DMS114 treated with DMSO at 0.1 percent for 48 hours (cell line): ENCODE results near the gene EXOC6B.

Experiments used
- DNase-seq: peaks from one replicate; lab custom pipeline; 2025; ENCODE audit not compliant: unreplicated experiment; lab: John Stamatoyannopoulos, UW

The EXOC6B gene

DNA sequence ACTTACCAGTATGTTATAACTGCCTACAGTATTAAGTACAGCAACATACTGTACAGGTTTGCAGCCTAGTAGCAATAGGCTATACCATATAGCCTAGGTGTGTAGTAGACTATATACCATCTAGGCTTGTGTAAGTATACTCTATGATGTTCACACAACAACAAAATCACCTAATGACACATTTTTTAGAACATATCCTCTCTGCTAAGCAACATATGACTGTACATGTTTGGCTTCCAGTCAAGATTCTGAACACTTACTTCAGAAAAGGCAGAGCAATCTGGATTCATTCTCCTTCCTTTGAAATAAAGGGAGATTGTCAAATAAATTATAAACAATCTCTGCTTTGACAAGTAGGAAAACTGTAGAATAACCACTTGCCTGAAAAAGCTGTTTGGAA lies 81.8 kb downstream of the EXOC6B start:
- no peak for DNase-seq

DNA sequence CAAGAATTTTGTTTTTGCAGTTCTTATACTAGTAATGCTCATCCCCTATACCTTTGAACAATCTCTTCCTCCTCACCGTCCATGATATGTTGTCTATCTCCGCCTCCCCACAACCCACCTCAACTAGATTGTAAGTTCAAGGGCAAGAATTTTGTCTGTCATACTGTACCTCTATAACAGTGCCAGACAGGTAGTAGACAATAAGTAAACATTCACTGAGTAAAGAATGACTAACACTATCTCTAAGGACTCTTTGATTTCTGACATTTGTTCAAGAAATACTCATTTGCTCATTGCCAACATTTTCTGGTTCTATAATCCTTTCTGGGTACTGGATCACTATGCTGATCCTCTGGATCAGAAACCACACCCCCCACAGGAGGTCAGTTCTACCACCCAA lies 82.4 kb downstream of the EXOC6B start:
- DNase-seq: no peak

DNA sequence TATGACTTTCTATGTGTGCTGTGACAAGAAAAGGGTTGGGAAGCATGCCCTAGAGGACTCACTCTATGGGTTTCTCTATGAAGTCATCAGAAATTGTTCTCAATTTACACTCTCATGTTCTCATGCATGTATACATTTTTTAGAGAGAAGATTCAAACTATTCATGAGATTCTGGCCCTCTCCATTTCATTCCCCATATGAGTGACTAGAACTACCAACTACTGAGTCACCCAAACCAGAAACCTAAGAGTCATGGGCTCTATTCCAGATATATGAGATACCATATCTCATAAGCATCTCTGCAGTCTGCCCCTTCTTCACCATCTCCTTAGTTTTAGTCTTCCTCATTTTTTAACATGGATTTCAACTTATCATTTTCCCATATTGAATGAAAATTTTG lies 87.7 kb downstream of the EXOC6B start:
- no peak for DNase-seq

DNA sequence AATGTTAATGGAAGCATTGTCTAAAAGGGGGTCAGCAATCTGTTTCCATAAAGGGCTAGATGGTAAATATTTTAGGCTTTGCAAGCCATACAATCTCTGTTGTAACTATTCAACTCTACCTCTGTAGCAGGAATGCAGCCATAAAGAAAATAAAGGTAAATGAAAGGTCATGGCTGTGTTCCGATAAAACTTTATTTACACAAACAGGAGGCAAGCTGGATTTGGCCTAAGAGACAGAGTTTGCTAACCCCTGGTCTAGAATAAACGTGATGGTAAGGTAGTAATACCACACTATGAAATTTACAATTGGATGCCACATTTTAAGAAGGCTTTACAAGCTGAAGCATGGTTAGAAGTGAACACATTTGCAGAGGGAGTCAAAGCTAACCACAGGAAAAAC lies 91.4 kb downstream of the EXOC6B start:
- DNase-seq: no peak

DNA sequence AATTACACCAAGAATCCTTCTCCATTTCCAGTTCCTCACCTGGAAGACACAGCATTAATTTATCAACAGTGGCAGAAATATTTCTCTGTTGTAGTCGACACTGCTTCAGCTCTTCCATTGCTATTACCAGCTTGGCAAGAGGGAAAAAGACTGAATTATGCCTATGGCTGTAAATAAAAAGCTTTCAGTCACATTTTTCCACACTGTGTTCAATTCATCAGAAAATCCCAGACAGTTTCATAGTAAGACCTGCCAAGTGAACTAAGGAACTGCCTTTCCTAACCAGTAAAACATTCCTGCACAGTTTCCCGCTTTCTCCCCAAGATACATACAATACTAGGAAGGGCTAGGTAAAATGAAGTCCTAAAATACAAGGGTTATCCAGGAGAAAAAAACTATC lies 94.7 kb downstream of the EXOC6B start:
- DNase-seq: no peak

DNA sequence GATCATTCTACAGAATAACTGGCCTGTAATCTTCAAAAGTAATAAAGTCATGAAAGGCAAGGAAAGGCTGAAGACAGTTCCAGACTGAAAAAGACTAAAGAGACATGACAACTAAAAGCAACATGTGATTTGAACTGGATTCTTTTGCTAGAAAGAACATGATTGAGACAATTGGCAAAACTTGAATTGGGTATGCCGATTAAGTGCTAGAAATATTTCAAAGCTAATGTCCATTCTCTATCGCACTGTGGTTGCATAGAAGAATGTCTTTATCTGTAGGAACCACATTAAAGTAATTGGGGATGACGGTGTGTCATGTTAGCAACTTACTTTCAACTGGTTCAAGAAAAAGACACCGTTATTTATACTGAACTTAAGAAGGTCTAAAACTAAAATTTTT lies 98.5 kb downstream of the EXOC6B start:
- DNase-seq: no peak

DNA sequence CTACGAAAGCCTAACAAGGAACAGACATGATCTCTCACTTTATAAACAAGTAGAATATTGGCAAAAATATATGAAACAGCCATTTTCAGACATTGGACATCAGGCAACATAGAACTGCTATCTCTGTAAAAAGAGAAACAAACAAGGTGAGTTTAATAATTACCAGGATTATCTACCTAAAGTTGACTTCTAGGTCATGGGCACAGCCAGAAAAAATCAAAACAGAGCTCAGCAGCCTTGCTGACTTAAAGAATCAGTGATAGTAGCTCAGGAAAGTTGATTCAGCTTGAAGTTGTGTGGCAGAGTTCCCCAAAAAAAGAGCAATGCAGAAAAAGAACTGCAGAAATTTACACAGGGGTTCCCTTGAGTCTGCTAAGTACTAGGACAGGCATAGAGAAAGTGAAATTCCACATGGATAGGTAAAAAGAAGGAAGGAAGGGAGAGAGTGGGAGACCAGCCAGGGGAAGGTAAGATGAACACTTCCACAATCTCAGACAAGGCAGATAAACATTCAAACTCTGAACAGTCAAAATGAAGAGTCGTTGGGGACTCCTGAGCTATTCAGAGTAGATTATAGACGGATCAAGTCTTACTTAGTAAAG lies 102.0 kb downstream of the EXOC6B start:
- DNase-seq: no peak

DNA sequence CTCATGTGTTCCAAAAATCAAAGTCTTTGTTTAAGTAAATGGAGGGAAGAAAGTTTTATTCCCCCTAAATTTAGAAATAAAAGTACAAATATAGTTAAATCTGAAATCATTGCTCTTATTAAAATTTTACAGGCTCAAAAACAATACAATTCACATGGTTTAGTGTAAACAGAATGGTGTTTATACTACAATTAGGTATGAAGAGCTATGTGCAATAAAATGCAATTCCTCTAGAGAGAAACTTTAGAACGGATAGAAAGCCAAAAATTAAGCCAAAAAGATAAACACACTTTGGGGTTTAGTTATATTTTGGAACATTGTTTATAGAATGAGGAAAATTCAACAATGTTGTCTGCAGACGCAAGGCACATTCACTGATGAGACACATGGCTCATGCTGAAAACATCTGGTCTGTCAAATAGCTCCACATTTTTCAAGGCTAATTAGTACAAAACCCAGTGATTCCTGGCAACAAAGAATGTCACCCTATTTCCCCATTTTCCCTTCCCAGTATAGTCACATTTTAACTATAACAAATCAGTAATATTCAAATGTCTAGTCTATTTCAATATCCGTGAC lies 103.3 kb downstream of the EXOC6B start:
- DNase-seq: no peak

DNA sequence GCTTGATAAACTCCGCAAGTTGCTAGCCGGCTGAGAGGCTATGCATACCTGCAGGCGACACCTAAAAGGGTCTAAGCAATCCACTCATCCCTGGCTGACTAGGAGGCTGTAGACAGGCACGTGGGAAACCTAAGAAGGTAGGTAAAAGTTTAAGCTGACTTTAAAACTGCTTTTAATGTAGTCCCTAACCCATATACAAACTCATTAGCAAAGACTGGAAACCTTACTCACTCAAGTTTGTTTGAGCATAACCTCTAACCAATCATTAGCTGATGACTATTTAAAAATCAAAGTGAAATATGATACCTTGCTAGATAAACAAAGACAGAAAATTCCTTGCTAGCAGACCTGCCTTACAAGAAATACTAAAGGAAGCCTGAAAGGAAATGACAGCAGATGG lies 106.4 kb downstream of the EXOC6B start:
- DNase-seq: no peak

DNA sequence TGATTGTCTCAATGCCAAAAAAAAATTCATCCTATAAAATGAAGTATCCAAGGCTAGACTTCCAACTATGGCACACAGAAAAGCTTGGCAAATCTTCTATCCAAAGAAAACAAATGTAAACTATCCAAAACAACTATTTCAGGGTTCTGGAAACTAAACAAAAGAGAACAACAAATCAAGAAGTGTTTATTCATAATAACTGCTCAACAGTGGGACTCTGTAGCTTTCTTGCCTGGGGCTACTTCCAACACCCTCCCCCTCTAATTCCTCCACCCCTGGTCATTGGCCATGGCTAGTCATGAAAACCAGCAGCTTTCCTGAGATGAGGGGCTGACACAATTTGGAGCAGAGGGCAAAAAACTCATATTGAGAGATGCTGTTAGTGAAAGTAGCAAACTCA lies 107.0 kb downstream of the EXOC6B start:
- DNase-seq: no peak

DNA sequence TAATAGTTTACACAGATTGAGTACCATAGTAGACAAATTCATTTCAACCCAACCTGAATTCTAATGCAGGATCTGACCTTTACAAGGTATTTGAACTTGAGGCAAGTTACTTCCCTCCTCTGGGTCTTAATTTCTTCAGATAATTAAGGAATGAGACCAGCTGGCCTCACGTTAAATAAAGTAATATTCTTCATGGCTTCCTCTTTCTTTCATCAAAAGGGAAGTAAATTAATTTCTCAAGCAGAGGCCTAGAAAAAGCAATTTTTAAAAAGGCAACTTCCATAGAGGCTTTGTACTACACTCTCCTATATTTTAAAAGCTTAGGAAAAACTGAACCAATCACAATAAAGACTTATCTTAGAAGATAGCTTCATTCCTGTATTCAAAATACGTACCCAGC lies 109.2 kb downstream of the EXOC6B start:
- DNase-seq: no peak

DNA sequence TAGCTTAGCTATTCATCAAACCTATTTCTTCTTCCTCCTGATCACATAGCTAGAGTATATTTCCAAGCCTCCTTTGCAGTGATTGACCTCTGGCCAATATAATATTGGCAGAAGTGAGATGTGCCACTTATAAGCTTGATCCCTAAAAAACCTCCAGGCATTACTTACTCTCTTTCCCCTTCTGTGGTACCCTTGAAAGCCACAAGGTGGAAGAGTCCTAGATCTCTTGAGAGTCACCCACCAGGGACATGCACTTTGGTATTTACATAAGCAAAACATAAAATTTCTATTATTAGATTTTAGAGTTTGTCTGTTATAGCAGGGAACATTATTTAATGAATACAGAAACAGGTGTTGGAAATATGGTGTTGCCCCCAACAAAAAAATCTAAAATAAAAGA lies 112.0 kb downstream of the EXOC6B start:
- DNase-seq: no peak

DNA sequence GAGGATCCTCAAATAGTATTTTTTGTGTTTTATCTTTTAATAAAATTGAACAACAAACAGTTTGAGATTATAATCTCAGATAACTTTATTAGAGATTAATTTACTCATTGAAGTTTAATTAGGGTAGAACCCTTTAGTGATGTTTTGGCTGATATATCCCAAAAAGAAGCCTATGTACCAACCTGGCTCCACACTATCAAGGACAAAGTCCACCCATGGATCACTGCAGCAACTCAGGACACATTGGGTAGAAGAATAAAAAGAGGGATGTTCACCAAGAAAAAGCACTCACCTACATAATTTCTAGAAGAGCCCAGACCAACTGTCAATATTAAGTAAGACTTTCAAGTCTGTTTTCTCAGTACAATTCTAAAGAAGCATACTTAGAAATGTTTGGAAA lies 112.9 kb downstream of the EXOC6B start:
- no peak for DNase-seq

DNA sequence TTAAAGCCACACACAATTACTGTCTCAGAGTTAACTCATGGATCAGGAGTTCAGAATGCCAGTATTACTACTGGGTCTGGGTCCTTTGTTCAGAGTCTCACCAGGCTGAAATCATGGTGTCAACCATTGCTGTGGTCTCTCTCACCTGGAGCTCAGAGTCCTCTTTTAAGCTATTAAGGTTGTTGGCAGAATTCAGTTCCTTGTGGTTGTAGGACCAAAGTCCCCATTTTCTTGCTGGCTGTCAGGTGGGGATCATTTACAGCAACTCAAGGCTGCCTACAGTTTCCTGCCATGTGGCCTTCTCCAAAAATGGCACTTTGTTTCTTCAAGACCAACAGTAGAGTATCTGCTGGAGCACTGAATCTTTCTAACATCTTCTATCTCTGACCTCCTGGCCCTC lies 113.5 kb downstream of the EXOC6B start:
- no peak for DNase-seq

DNA sequence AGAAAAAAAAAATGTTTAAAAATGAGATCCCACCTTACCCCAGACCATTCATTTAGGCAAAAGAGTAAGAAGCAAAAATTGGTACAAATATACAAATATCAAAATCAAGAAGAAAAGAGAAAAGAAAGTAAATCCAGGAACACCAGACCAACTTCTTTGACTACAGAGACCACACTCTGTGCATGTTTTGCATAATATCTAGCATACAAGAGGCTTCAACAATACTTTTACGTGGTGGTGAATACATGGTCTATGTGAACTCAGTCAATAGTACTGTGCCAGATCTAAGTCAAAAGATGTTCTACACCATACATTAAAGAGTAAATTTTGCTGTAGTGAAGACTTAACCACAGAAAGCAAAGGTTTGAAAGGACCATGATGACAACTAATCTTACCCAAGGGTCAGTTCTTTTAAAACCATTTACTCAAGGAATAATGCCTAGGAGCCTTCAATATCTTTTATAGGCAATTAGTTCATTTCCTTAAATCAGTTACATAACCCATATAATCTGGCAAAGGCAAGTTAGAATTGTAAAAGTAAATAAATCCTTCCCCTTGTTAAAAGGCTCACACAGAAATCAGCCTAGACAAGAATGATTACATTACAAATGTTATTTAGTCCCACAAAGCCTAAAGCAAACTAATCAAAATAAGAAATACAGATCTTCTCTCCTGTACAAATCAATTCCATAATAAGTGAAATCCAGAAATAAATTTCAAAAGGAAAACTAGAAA lies 115.2 kb downstream of the EXOC6B start:
- DNase-seq: no peak

DNA sequence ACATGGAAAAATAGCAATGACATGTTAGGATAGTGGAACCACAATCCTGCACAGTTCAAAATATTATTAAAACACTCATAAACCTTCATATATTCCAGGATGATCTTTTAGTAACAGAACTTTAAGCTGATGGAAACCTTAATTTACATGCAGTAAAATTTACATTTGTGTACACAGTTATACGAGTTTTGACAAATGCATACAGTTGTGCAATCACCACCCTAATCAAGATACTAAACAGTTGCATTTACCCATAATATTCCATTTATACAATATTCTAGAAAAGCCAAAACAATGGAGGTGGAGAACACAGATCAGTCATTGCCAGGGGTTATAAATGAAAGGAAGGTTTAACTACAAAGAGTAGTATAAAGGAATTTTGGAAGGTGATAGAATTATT lies 117.6 kb downstream of the EXOC6B start:
- DNase-seq: no peak

DNA sequence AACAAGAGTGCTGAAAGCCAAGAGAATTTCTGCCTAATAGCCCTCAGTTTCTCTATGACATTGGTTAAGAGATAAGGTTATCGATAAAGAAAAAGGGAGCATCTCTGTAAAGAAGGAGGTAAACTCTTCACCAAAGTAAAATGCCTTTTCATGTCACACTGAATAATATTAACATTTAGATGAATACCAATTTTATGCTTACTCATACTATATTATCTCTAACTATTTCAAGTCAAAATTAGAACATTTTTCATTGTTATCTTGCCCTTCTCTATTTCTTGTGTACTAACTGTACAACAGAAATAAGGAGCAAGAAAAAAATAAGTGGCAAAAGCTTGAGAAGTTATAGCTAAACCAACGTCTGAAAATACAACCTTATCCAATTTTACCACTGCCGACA lies 127.5 kb downstream of the EXOC6B start:
- no peak for DNase-seq

DNA sequence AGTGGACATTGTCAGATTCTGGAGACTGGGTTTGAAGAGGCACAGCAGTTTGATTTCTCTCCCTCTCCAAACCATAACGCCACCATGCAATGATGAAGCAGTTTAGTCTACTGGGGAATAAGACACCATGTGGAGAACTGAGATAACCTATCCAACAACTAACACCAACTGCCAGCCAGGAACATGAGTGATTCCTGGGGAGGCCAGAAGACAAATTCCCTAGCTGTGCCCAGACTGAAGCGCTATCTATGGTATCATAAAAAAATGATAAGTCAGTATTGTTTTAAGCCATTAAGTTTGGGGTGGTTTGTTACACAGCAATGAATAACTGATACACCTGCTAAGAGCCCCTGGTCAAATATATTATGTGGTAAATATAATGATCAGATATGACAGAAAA lies 129.3 kb downstream of the EXOC6B start:
- DNase-seq: no peak

DNA sequence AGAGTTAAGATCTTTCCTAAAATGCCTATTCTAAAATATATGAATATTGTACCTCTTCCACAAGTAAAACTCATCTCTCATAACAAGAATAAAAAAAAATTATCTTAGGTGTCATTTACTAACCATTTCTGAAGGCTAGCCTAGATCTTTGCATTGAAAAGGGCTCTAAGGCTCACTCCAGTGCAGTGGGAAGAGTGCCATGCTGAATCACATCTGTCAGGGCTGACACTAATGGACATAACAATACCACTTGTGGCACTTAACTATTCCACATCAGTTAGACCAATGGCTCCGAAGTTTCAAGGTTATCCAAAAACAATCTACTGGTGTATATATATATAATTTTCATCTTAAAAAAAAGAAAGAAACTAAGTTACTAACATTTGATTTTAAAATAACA lies 130.2 kb downstream of the EXOC6B start:
- no peak for DNase-seq

DNA sequence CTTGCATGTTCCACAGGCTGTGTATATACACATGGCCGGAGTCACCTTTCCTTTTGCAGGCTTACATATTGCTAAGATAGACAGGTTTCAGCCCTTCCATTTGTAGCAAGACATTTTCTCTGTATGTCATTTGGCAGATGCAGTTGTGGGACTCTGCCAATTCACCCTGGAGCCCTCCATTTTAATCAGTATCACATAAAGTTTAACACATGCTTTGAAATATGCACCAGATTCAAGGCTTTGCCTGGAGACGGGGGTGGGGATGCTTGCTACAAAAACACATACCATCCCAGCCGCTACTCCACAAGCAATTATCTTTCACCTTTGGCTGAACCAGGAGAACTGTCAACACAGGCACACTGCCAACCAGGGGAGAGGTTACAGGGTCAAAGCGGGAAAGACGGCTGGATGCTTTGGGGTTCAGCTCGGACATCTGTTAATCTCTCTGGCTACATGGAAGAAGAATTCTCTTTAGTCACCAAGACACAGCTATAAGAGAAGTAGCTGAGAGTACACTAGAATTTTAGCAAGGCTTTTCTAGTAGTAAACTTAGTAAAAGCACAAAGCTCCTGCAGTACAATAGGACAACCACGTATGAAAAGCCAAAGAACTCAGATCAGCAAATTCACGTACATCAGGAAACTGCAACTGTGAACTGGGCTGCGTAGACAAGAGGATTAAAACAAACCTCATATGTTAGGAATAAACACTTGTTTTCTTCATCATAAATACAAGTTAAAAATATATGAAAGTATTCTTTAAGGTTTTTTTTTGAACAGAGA lies 130.9 kb downstream of the EXOC6B start:
- no peak for DNase-seq

DNA sequence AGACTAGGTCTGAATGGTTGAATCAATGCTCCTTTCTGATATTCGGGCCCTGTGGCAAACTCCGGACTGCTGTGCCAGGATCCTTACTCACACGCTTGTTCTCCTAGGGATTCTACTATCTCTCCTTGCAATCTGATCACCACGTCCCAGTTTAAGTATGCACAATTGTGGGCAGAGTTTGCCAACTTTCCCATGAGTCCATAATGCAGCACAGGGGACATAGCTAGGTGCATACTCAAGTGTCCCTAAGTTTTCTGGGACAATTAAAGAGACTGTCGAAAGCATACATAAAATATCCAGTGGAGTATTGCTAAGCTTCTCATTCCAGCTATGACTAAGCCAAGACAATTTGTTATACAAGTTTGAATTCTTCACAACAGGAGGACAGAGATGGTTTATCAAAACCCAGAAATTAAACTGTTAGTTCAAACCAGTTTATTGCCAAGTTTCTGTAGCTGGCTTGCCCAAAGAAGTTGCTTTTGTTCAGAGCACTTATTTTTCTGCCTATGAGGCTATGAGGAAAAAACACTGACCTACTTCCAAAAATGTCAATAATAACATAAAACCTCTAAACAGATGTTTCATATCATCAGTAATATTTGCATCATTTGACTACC lies 136.1 kb downstream of the EXOC6B start:
- no peak for DNase-seq
